GM18951 (cell line): ENCODE data around the gene GMDS.

Source experiments
- POLR2A ChIP-seq: IDR thresholded peaks from 4 replicates; pipeline ENCODE4 v1.6.1; 2011; ENCODE audit warnings: mild to moderate bottlenecking; ENCODE audit not compliant: insufficient read length, insufficient read depth; ENCODE audit errors: extremely low read depth
- in situ Hi-C: fragments of 300-500 bp; cut with MboI; formaldehyde crosslinking; loops from one replicate; pipeline ENCODE4 v1.12.0; 2022; ENCODE audit warnings: low sequenced_read_pairs, mixed read lengths, inconsistent platforms; ENCODE audit not compliant: unreplicated experiment

The GMDS gene

DNA sequence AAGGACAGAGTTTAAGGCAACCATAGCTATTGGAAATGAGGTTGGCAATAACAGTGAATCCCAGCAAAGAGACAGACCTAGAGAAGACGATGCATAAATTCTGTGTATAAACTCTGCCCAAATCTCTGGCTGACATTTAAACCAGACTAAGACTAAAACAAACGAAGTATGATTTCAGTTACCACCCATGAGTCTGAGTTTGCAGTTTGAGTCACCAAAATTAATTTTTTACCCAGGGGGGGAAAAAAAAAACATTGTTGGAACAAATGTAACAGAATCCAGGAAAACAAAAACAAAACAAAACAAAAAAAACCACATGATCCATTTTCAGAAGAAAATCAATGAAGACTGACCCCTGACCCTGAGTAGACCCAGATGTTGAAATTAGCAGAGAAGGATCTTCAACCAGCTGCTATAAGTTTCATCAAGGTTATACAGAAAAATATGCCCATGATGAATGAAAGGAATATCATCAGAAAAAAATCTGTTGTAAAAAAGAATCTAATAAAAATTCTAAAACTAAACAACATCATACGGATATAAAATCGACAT, 190.8 kb downstream of the GMDS start:
- TF ChIP-seq POLR2A, result no peak
- in situ Hi-C loops, result no loop called here

GRCh38 chr6:2053691-2054090, 191.7 kb downstream of the GMDS start:
- no peak for TF ChIP-seq POLR2A
- in situ Hi-C loops, result no loop called here

DNA sequence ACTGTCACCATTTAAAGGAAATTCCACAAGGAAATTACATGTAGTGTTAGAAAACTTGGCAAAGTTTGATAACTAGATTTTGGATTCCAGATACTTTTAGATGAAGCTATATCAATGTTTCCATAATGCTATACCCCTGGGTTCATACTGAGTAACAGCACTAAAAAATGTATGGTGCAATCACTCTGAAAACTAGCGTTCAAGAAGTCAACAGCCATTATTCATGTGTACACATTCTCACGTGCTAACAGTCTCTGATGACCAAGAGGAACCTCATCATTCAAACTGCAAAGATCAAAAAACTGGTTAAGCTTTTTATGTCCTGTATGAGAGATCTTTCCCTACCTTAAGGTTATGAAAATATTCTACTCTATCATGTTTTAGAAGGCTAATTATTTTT, 197.6 kb downstream of the GMDS start:
- TF ChIP-seq POLR2A, result no peak
- in situ Hi-C loops, result no loop called here

DNA sequence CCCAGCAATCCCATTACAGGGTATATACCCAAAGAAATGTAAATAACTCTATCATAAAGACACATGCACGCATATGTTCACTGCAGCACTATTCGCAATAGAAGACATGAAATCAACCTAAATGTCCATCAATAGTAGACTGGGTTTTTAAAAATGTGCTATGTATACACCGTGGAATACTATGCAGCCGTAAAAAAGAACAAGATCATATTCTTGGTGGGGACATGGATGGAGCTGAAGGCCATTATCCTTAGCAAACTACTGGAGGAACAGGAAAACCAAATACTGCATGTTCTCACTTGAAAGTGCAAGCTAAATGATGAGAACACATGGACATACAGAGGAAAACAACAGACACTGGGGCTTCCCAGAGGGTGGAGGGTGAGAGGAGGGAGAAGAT, 201.2 kb downstream of the GMDS start:
- no peak for TF ChIP-seq POLR2A
- in situ Hi-C loops, result no loop called here

DNA sequence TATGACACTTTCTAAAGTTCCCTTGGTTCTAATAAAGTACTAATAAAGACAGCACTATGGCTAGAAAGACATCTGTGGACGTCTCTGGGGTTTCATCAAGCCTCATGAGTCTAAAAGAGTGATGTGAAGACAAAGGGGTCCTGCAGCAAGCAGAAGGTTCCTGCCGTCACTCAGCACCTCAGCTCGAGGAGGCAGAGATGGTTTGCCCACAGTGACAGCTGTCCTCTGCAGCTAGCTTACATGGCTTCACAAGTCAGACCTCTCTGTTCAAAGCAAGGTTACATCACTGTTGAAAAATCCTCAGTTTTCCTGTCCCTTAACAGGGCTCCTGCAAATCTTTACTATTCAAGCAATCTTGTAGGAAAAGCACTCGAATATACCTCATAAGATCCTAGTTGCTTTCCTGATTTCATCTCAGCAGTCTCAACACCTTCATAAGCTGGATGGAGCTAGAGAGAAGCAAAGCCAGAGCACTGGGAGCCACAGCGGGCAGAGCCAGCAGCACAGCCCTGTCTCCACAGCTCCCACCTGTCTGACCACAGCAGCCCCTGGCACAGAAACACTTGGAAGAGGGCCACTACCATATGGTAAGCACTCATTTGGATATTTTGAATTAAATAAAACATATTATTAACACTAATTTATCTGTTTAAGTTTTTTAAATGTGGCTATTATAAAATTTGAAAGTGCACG, 202.3 kb downstream of the GMDS start:
- TF ChIP-seq POLR2A, result no peak
- in situ Hi-C loops, result no loop called here

- no peak for TF ChIP-seq POLR2A
- in situ Hi-C loops, result no loop called here
Observed at GRCh38 chr6:2038092-2038491, 207.3 kb downstream of the GMDS start.

- no peak for TF ChIP-seq POLR2A
- in situ Hi-C loops, result no loop called here
Observed at GRCh38 chr6:2037237-2037926, 208.0 kb downstream of the GMDS start.

DNA sequence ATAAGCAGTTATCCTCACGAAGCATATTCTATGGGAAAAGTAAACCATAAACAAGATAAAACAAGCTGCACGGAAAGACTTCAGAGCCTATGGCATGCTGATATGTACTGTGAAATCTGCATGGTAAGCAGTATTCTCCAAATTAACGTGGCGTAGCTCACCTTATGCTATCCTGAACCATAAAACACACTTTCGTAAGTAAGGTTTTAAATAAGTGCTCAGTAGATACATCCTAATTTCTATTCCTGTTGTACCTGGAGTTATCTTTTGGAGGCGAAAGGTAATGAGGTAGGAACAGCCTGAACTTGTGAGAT, 208.7 kb downstream of the GMDS start:
- in situ Hi-C loops, result no loop called here

GRCh38 chr6:2035826-2036709, 209.3 kb downstream of the GMDS start:
- in situ Hi-C loops, result no loop called here
- TF ChIP-seq POLR2A, result no peak

More for the DNA sequence above, 208.7 kb downstream of the GMDS start:
- TF ChIP-seq POLR2A, result no peak

- in situ Hi-C loops, result no loop called here
- TF ChIP-seq POLR2A, result no peak
Observed at GRCh38 chr6:2035046-2035445, 210.4 kb downstream of the GMDS start.

GRCh38 chr6:2034256-2034655, 211.1 kb downstream of the GMDS start:
- TF ChIP-seq POLR2A, result no peak
- in situ Hi-C loops, result no loop called here

- in situ Hi-C loops, result no loop called here
Observed at GRCh38 chr6:2033544-2033943, 211.9 kb downstream of the GMDS start.

DNA sequence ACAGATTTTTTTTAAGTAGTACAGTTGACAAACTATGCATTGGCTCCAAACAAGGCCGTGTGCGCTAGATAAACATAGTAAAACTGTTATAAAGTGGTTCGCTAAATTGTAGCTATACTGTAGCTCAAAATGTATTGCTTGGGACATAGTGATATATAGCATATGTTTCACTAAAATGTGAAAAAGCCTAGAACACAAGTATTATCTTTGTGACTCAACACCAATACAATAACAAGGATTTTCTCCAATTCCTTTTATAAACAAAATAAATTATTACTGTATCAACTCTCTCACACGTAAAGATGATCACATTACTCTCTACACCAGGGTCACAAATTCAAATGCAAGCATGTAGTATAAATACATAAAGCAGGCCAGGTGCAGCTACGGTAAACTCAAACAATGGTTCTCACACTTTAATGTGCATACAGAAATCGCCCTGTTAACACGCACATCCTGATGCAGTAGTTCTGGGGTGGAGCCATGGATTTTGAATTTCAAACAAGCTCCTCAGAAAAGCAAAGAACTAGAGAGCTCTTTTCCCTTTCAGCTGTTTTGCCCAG, 214.6 kb downstream of the GMDS start:
- TF ChIP-seq POLR2A, result no peak

More at GRCh38 chr6:2033544-2033943, 211.9 kb downstream of the GMDS start:
- no peak for TF ChIP-seq POLR2A

More for the DNA sequence above, 214.6 kb downstream of the GMDS start:
- in situ Hi-C loops, result no loop called here
